Measurements from ENCODE around the gene NDUFB10. TPM values are rescaled to one million over a fixed set of nuclear protein-coding genes. Genes with fewer than 3 reads are reported as not detected.
"Not testable (repeated sequence)": the region's sequence is repeated elsewhere in the genome, so short reads cannot be mapped to it uniquely, and the experiment has no call there.

NDUFB10 gene
- total RNA-seq, 4 donors from 2014 or later = 214 to 400 (median 243) TPM

DNA sequence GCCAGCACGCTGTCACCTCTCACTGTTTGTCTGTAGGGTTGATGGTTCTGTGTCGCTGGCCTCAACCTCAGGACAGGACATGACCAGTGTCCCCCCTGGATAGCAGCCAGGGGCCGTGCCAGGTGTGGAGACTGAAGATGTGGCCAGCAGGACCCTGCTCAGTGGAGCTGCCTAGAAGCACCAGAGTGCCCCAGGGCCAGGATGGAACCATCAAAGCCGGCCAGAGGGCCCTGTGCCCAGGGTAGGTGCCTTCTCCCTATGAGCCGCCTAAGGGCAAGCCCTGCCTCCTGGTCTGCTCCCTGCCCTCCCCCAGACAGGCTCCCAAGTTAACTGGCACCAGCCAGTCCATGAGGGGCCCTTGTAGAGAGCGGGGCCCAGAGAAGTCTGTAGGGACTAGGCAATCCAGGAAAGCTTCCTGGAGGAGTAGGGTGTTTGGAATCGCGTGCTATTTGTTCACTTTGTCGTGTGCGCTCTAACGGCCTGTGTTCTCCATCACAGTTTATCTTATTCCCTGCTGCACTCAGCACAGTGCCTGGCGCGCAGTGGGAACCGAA is 546 bp upstream of the NDUFB10 start:
- Histone ChIP-seq H3K4me3 (peak overlapping the region in 1 of 2 donors; percentile 64), H3K9me3 (no peaks in the 10 kb centered on the region), H3K36me3 (peaks cover 0 to 27% of the 10 kb centered on the region in 2 donors), H3K4me1 (peaks cover 0 to 42% (median 18%) of the 10 kb centered on the region in 3 donors), H3K27ac (peak overlapping the region; percentile 78 to 91 (median 88)), H3K27me3 (no peaks in the 10 kb centered on the region)
- no peak for ATAC-seq
- 16% methylated on average over 7 of the region's 14 CpGs; no CpG with 5 or more reads in 1 of the 2 donors for WGBS, 2 donors (ENCODE audit: low coverage in 1 of 2)
- TF ChIP-seq, protein P1, sequence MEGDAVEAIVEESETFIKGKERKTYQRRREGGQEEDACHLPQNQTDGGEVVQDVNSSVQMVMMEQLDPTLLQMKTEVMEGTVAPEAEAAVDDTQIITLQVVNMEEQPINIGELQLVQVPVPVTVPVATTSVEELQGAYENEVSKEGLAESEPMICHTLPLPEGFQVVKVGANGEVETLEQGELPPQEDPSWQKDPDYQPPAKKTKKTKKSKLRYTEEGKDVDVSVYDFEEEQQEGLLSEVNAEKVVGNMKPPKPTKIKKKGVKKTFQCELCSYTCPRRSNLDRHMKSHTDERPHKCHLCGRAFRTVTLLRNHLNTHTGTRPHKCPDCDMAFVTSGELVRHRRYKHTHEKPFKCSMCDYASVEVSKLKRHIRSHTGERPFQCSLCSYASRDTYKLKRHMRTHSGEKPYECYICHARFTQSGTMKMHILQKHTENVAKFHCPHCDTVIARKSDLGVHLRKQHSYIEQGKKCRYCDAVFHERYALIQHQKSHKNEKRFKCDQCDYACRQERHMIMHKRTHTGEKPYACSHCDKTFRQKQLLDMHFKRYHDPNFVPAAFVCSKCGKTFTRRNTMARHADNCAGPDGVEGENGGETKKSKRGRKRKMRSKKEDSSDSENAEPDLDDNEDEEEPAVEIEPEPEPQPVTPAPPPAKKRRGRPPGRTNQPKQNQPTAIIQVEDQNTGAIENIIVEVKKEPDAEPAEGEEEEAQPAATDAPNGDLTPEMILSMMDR (IDR thresholded peaks at IDR 0.05) = no peak
- TF ChIP-seq POLR2AphosphoS5 (IDR thresholded peaks at IDR 0.05) (no peak), EP300 (IDR thresholded peaks at IDR 0.05) (no peak), POLR2A (IDR thresholded peaks at IDR 0.05) (no peak)

DNA sequence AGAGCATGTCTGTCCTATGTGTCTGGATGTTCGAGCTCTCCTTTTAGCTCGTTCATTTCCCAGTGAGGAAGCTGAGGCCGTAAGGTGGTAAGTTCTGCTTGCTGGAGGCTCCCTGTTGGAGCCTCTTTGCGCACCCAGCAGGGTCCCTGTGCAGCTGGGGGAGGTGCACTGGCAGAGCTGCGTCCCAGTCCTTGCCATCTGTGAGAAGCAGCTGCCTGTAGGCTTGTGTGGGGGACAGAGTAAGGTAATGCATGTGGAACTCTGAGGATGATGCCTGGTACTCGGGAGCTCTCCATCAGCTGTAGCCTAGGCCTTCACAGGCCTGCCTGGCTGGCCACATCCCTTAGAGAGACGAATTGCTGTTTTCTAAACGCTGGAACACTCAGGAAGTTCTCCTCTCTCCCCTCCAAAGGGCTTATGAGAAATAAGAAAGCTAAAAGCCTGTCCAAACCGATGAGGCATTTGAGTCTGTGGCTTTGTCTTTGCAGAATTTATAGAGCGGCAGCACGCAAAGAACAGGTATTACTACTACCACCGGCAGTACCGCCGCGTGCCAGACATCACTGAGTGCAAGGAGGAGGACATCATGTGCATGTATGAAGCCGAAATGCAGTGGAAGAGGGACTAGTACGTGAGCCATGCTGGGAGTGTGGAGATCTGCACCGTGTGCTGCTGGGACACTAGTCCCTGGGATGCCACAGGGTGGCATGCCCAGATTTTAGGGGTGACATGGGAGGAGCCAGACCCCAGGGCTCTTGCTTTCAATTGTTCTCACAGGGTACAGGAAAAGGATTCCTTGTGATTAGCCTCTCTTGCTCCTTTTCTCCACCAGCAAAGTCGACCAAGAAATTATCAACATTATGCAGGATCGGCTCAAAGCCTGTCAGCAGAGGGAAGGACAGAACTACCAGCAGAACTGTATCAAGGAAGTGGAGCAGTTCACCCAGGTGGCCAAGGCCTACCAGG is 1.6 kb downstream of the NDUFB10 start:
- H3K27ac ChIP-seq = peak overlapping the region in 3 of 4 donors; percentile 12 to 91 (median 86)
- WGBS, 2 donors (ENCODE audit: low coverage in 1 of 2) = 33 to 42% methylated on average over 4 to 5 of the region's 20 CpGs
- no peaks in the 10 kb centered on the region for H3K9me3 ChIP-seq
- TF ChIP-seq, protein P1 (IDR thresholded peaks at IDR 0.05) = no peak
- peak; percentile 17 for TF ChIP-seq POLR2AphosphoS5 (IDR thresholded peaks at IDR 0.05)
- peaks cover 0 to 59% (median 25%) of the 10 kb centered on the region in 3 donors for H3K4me1 ChIP-seq
- ATAC-seq = no peak
- no peaks in the 10 kb centered on the region for H3K27me3 ChIP-seq
- H3K36me3 ChIP-seq = peaks cover 0 to 27% of the 10 kb centered on the region in 2 donors
- H3K4me3 ChIP-seq = peak overlapping the region in 1 of 2 donors; percentile 64

DNA sequence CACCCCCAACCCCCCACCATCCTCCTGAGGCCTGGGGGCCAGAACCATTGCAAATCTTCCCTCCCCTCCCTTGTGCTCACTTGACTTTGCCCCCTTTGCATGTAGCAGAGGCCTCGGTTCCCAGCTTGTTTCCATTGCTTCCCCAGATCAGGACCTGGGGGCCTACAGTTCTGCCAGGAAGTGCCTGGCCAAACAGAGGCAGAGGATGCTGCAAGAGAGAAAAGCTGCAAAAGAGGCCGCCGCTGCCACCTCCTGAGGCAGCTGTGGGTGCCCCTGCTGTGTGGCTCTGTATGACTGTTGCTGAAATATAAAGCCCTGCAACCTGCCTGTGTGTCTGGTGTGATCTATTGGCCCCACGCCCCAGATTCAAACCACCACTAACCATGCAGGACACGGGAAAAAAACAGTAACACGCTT is 2.3 kb downstream of the NDUFB10 start:
- ATAC-seq = no peak
- no peak for TF ChIP-seq EP300 (IDR thresholded peaks at IDR 0.05)
- no peak for TF ChIP-seq POLR2A (IDR thresholded peaks at IDR 0.05)
- TF ChIP-seq, protein P1 (IDR thresholded peaks at IDR 0.05) = no peak
- TF ChIP-seq POLR2AphosphoS5 (IDR thresholded peaks at IDR 0.05) = no peak
- 71 to 83% methylated on average over 1 to 3 of the region's 6 CpGs for WGBS, 2 donors (ENCODE audit: low coverage in 1 of 2)

DNA sequence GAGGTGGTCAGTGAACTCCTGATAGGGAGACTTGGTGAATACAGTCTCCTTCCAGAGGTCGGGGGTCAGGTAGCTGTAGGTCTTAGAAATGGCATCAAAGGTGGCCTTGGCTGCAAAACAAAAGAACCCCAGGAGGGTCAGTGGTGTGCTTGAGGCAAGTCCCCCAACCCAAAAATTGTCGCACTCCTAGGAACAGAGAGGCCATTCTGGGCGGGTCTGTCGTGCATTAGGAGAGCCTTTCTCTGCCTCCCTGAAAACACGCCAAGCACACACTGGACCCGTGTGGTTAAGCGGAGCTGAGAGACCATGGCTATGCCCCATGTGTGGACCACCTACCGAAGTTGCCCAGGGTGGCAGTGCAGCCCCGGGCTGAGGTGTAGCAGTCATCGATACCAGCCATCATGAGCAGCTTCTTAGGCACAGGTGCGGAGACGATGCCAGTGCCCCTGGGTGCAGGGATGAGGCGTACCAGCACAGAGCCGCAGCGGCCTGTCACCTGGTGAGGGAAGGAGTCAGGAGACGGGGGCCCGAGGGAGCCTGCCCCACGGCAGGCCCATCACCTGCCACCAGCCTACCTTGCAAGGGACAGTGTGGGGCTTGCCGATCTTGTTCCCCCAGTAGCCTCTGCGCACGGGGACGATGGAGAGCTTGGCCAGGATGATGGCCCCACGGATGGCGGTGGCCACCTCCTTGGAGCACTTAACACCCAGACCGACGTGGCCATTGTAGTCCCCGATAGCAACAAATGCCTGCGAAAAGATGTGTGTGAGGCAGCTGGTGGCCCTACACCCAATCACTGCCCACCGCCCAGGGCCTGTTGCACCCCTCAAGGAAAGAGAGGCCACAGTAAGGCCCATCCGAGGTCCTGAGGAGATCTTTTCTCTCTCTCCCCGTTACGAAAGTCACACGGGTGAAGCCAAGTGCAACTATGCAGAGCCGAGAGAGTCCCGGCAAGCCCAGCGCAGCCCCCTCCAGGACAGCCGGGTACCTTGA is 3.1 kb downstream of the NDUFB10 start:
- Histone ChIP-seq H3K27ac (peak overlapping the region in 1 of 4 donors; percentile 99), H3K36me3 (peaks cover 0 to 27% of the 10 kb centered on the region in 2 donors), H3K4me1 (peaks cover 0 to 63% (median 26%) of the 10 kb centered on the region in 3 donors)
- WGBS, 2 donors (ENCODE audit: low coverage in 1 of 2) = 40 to 93% methylated on average over 1 to 3 of the region's 37 CpGs
- H3K9me3 ChIP-seq, H3K27me3 ChIP-seq, ATAC-seq, H3K4me3 ChIP-seq: not testable (repeated sequence)

More for the DNA sequence above, 2.3 kb downstream of the NDUFB10 start:
- Histone ChIP-seq H3K27me3 (no peaks in the 10 kb centered on the region), H3K4me3 (no peak overlapping the region), H3K27ac (peak overlapping the region in 1 of 4 donors; percentile 12), H3K9me3 (no peaks in the 10 kb centered on the region), H3K4me1 (peaks cover 0 to 63% (median 26%) of the 10 kb centered on the region in 3 donors), H3K36me3 (peaks cover 0 to 27% of the 10 kb centered on the region in 2 donors)
